Activated T-cell treated with anti-CD3 and anti-CD28 coated beads for 48 hours (primary cell): ENCODE measurements around the gene RABL6.
"Not testable (repeated sequence)": the region's sequence is repeated elsewhere in the genome, so short reads cannot be mapped to it uniquely, and the experiment has no call there.

Experiments used
- DNase-seq: peaks from one replicate; pipeline ENCODE4 v3.0.0-alpha.2; 2020; ENCODE audit warnings: low read depth

The RABL6 gene

GRCh38 chr9:136835932-136836904, 28.5 kb downstream of the RABL6 start:
- DNase-seq = no peak

DNA sequence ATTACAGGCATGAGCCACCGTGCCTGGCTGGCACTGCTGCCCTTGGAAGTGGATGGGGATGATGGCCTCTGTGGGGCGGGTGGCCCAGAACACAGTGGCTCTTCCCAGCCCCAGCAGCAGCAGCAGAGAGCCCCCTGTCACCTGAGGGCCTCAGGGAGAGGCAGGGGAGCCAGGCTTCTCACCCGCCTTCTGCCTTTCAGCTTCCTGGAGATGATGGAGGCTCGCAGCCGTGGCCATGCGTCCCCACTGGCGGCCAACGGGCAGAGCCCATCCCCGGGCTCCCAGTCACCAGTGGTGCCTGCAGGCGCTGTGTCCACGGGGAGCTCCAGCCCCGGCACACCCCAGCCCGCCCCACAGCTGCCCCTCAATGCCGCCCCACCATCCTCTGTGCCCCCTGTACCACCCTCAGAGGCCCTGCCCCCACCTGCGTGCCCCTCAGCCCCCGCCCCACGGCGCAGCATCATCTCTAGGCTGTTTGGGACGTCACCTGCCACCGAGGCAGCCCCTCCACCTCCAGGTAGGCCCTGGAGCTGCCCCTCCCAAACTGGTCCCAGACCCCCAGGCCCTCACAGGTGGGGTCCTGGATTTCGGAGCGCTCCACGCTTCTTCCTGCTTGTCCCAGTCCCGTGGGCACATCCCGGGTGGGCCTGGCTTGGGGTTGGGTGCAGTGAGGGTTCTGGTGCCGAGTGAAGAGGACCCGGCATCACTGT, 29.6 kb downstream of the RABL6 start:
- no peak for DNase-seq

- DNase-seq = not testable (repeated sequence)
Observed at GRCh38 chr9:136837856-136838277, 30.1 kb downstream of the RABL6 start.

DNA sequence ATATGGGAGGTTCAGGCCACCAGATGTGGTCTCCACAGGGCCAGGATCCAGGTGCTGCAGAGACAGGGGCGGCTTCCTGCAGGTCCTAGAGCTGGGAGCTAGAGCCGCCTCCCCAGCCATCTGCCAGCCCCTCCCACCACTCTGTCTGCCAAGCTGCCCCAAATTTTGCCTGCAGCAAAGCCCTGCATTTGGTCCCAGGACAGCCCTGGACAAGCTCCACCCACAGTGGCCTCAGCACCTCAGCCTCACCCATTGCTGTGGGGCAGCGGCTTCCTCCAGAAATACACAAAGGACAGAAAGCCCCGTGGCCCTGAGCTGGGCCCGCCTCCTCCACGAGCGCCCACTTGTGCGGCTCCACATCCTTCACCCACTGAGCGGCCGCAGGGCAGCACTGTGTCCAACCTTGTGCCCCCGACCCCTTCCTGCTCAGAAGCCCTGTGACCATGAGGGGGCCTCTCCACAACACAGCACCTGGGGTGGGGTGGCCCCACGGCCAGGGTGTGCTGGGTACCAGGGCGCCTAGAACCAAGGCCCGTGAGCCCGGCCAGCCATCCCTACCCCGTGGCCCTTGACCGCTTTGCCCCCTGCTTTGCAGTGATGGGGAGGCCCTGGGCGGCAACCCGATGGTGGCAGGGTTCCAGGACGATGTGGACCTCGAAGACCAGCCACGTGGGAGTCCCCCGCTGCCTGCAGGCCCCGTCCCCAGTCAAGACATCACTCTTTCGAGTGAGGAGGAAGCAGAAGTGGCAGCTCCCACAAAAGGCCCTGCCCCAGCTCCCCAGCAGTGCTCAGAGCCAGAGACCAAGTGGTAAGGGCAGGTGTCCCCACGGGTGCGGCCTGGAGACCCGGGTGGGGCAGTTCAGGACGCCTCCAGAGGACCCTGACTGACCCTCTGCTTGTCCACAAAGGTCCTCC, 30.8 kb downstream of the RABL6 start:
- DNase-seq = no peak

GRCh38 chr9:136839229-136840139, 31.7 kb downstream of the RABL6 start:
- no peak for DNase-seq

- DNase-seq = no peak
Observed at GRCh38 chr9:136840140-136840876, 32.6 kb downstream of the RABL6 start.

GRCh38 chr9:136840877-136841645, 33.3 kb downstream of the RABL6 start:
- DNase-seq = no peak

DNA sequence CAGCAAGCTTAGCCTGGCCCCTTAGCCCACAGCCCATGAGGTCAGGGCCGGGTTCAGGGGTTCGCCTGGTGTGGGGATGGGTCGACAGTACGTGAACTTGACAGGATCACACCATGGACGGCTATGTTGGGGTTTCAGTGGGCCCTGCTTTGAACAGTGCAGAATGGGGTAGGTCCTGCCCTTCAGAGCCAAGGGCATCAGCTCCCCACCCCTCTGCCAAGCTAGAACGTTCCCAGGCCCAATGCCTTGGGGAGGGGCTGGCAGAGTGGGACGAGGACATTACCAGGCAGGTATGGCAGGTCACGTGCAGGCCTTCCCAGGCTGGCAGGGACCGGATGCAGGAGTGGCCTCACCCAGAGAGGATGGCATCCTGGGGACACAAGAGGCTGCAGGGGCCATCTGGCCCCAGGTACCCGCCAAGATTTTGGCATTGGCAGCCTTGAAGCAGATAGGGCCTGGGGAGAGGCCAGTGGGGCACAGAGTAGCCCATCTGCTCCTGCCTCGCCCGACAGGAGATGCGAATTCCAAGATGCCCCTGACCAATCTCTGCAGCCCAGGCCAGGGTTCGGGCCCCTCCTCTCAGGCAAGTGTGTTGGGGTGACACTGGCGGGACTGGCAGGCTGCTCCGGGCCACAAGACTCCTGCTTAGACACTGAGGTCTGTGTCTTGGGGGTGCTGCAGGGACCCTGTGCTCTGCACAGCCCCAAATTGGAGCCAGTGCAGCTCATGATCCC, 34.1 kb downstream of the RABL6 start:
- DNase-seq = not testable (repeated sequence)

- peak; percentile 81 for DNase-seq
Observed at GRCh38 chr9:136842380-136842948, 34.7 kb downstream of the RABL6 start, which contains the start of gene AJM1. Gene AJM1, plus strand, starts transcription at chr9:136842478. Its CDS starts 1,937 bp downstream, at chr9:136844415.

DNA sequence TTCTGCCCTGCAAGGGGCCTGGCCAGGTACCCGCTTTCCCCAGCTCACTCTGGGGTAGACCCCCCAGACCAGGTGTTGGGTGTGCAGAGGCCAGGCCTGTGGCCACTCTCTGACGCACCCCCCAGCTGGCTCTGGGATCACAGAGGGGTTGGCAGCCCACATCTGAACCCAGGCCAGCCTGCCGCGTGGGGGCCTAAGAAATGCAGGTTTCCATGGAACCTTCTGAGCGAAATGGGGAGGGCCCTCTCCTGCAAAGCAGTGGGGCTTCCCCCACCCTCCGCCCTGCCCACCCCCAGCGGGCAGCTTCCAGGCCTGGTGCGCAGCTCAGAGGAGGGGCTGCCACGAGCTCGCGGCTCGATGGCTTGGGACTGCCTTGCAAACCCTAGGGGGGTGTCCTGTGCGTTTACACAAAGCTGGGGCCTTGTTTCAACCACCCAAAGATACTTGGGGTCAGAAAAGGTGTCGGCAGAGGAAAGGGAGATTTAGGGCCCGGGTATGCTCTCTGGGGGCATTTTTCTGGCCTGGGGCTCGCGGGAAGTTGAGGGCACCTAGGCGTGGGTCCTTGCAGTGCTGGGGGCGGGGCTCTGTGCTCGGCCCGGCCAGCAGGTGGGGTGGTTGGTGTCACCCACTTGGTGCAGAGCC, 35.5 kb downstream of the RABL6 start:
- not testable (repeated sequence) for DNase-seq

DNA sequence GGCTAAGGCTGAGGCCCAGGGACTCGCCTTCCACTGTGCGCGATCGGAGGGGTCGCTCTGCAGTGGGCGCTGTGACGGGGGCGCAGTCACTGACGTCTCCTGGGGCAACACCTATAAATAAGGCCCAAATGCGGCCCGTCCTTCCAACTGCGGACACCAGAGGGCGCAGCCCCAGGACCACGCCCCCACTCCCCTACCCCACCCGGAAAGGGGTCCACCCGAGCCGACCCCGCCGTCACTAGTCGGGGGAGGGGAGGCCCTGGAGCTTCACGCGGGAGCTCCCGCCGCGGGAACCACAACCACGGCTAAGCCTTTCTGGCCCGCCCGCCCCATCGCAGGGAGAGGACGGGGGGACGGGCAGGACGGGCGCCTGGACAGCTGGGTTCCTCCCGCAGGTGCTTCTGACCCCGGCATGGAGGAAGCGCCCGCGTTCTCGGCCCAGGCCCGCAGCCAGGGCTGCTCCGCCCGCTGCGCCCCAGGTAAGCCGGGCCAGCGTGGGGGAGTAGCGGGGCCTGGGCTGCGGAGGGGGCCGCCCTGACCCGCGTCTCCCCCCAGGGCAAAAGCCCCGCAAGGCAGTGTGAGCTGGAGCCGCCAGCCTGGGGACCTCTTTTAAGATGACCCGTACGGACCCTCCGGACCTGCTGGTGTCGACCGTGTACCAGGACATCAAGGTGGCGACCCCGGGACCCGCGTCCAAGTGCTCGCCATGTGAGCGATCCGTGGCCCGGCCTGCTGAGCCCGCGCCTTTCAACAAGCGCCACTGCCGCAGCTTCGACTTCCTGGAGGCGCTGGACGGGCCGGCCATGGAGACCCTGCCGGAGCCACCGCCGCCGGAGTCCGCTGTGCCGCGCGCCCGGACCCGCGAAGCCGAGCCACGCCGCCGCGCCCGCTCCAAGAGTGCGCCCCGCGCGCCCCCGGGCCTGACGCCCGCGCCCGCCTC, 36.3 kb downstream of the RABL6 start:
- DNase-seq = peak; percentile 55

GRCh38 chr9:136844761-136845464, 37.2 kb downstream of the RABL6 start:
- DNase-seq = peak; percentile 29

- DNase-seq = no peak
Observed at GRCh38 chr9:136845465-136846260, 37.9 kb downstream of the RABL6 start.

GRCh38 chr9:136846376-136847087, 38.8 kb downstream of the RABL6 start:
- DNase-seq = no peak
